Epithelial cell of proximal tubule (primary cell): Measurements from ENCODE around the gene GBE1. TPM values are rescaled to one million over a fixed set of nuclear protein-coding genes. Genes with fewer than 3 reads are reported as not detected.
"Not testable (repeated sequence)": the region's sequence is repeated elsewhere in the genome, so short reads cannot be mapped to it uniquely, and the experiment has no call there.

ENCODE experiments used
- DNase-seq: peaks from one replicate; pipeline ENCODE4 v3.0.0-alpha.2; 2011; ENCODE audit warnings: low read depth
- H3K4me3 ChIP-seq: 2 replicates; pipeline ENCODE4 v1.5.1; 2011; ENCODE audit warnings: low read depth, mild to moderate bottlenecking, low read length
- total RNA-seq: library from RNA; depleted of rRNA; stranded (reverse); fragments of >200 nt; gene quantifications from 2 replicates; pipeline ENCODE4 v1.2.3, GENCODE V29; 2015
- TF ChIP-seq, protein P1 (sequence below): conservative IDR thresholded peaks from 2 replicates; pipeline ENCODE4 v1.5.1; 2012; ENCODE audit warnings: low read depth, mild to moderate bottlenecking, low read length

Gene GBE1
- total RNA-seq, 1 donor from 2014 or later: 41.9 TPM

DNA sequence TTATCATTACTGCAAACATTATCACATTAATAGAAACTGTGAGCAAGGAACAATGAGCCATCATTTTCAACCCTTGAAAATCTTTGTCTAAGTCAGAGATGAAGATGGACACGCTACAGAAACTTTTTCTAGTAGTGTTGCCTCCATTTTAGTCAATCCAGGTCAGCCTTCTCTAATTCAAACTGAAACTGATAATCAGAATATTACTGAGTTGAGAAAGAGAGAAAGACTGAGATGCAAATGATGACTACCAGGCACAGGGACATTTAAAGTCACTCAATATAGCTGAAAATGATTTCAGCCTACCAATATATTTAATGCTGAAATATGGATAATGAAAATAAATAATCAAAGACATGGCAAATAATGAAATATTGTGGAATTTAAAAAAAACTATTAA lies 261.4 kb downstream of the GBE1 start:
- no peak overlapping the region for H3K4me3 ChIP-seq
- DNase-seq: no peak
- TF ChIP-seq, protein P1, sequence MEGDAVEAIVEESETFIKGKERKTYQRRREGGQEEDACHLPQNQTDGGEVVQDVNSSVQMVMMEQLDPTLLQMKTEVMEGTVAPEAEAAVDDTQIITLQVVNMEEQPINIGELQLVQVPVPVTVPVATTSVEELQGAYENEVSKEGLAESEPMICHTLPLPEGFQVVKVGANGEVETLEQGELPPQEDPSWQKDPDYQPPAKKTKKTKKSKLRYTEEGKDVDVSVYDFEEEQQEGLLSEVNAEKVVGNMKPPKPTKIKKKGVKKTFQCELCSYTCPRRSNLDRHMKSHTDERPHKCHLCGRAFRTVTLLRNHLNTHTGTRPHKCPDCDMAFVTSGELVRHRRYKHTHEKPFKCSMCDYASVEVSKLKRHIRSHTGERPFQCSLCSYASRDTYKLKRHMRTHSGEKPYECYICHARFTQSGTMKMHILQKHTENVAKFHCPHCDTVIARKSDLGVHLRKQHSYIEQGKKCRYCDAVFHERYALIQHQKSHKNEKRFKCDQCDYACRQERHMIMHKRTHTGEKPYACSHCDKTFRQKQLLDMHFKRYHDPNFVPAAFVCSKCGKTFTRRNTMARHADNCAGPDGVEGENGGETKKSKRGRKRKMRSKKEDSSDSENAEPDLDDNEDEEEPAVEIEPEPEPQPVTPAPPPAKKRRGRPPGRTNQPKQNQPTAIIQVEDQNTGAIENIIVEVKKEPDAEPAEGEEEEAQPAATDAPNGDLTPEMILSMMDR: no peak

DNA sequence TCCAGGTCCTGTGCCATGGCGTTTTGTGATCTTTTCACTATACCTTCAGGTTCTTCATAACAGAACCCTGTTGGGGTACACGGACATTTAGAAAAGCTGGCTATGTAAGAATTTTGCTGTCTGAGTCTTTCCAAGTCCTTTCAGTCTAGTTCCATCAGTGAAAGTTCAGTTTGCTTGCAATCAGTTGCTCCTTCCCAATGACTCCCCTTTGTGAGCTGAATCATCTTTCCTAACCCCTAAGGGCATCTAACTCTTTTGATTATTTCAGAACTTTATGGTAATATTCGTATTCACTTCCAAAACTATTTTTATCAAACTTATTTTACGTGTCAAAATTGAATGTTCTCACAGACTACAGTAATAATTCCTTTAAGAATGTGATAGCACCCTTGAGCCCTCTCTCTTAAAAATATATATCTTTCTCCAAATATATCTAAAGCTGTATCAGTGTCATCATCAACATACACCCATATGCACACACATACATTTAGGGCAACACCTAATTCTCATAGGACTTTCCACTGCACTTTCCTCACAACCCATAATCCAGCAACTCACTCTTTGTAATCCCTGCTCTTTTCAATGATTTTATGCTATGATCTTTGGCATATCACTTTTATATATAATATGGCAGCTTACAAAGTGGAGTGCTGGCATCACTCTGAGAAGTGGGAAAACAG lies 263.7 kb downstream of the GBE1 start:
- H3K4me3 ChIP-seq: no peak overlapping the region
- TF ChIP-seq, protein P1: no peak
- DNase-seq: no peak

DNA sequence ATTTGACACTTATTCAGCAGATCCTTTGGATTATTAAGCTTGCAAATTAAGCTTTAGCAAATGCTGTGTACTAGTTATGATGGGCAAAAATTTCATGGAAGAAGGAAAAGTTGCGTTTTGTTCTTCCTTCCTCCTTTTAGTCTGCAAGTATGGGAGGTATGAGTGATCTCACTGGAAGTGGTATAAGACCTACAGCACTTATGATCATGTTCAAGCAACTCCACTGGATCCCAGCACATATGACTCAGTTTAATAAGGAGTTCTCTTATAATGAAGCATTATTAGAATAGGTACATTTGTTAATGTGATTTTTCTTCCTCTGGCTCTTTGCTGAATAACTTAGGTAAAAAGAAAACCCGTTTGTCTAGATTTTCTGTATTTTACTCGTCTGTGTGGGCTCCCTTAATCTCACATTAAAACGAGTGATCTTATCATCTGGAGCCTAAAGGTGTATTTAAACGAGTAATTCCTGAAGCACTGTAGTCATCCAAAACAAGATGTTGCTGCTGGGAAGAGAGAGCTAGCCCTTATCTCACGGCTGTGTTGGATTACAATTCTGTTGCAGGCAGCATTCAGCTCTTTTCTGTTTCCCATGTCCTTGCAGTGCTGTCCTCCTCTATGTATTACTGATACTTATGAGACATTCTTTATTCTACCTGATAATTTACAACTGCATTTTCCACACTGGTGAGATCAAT lies 264.9 kb downstream of the GBE1 start:
- no peak for DNase-seq
- no peak overlapping the region for H3K4me3 ChIP-seq
- TF ChIP-seq, protein P1: no peak

DNA sequence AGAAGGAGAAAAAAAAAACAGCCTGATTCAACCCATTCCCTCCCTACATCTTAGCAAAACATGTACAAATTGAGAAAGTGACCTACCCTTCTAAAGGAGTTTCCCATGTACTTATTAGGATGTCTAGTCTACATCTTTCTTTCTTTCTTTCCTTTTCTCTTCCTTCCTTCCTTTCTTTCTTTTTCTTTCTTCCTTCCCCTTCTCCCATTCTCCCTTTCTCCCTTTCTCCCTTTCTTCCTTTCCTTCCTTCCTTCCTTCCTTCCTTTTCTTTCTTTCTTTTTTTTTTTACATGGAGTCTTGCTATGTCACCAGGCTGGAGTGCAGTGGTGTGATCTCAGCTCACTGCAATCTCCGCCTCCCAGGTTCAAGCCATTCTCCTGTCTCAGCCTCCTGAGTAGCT lies 269.0 kb downstream of the GBE1 start:
- not testable (repeated sequence) for DNase-seq, H3K4me3 ChIP-seq

DNA sequence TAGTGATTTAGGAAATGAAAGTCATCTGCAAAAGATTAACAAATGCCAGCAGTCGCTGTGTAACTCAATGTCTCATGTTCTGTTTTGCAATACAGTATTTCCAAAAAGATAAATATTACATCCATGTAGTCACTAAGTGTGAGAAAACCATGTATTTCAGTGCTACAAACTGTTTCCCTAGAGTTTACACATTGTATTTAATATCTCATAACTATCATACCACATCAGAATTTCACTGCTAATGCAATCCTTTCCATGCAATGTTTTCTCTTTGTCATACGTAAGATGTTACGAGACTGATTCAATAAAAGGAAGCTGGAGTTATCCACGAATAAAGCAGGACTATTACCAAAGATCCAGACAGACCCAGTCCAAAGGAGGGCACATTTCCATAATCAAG lies 269.4 kb downstream of the GBE1 start:
- no peak for DNase-seq
- H3K4me3 ChIP-seq: no peak overlapping the region
- TF ChIP-seq, protein P1: no peak

DNA sequence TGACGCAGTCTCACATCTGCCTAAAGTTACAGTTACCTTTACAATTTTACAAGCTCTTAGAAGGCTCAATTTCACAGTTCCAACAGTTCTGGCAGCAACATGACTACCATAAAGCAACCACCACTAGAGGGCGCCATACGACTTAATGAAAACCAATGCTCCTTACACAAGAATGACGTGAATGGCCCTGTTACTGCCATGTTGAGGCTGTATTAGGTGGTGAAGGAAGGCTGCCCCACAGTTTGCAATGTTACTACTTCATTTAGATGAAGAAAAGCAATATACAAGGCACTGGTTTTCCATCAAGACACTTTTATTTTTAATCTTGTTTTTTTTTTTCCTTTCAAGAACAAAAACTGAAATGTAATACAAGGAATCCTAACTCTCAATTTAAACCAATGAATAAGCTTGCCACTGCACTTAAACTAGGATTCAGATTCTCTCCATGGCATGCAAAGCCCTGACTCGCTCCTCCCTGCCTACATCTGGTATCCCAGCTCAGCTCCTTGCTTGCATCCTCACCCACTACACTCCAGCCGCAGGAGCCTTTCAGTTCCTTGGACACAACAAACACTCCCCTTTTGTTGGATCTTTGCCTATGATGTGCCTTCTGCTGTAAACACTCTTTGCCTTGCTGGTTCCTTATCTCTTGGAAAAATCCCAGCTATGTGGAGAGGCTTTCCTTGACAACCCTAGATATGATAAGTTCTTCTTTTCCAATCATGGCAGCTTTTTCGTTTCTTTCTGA lies 270.7 kb downstream of the GBE1 start:
- TF ChIP-seq, protein P1: peak; percentile 78
- peak; percentile 48 for DNase-seq
- H3K4me3 ChIP-seq: no peak overlapping the region

DNA sequence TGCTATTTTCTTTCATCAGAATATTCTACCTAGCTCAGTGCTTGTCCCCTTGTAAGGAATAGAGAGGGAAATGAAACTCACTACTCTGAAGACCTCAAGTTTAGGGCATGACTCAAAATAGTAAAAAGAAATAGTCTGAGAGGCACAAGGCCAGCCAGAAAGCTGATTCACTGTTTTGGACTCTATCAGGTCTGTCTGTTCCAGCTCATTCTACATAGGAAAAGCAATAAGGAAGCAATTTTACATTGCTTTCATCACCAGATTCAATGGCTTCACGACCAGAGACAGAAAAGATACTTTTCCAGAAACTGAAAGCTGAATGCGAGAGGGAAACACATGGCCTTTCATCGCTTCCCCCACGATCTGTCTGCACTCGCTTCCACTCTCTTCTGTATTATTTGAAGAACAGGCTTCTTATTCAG lies 276.0 kb downstream of the GBE1 start:
- TF ChIP-seq, protein P1: no peak
- H3K4me3 ChIP-seq: no peak overlapping the region
- no peak for DNase-seq
